Stomach smooth muscle (tissue), 2 donors: ENCODE results near the gene GPR108.

Experiments
- H3K27ac ChIP-seq: one replicate; pipeline ENCODE4 v1.7.0; 2013; ENCODE audit warnings: mild to moderate bottlenecking, low read length, inconsistent platforms
- H3K27me3 ChIP-seq, 2 donors: one replicate each; pipeline ENCODE4 v1.7.0; 2013; ENCODE audit warnings: low read length in 2 of 2; ENCODE audit not compliant: insufficient read depth in 2 of 2, control insufficient read depth in 1 of 2
- H3K36me3 ChIP-seq, 2 donors: one replicate each; pipeline ENCODE4 v1.7.0; 2013; ENCODE audit warnings: low read length in 2 of 2; ENCODE audit not compliant: control insufficient read depth in 2 of 2, insufficient read depth in 2 of 2
- H3K4me1 ChIP-seq: one replicate; pipeline ENCODE4 v1.7.0; 2013; ENCODE audit warnings: low read length; ENCODE audit not compliant: control insufficient read depth, insufficient read depth
- H3K4me3 ChIP-seq, 2 donors: one replicate each; pipeline ENCODE4 v1.7.0; 2013; ENCODE audit warnings: low read length in 2 of 2
- H3K9ac ChIP-seq, 2 donors: one replicate each; pipeline ENCODE4 v1.7.0; 2013; ENCODE audit warnings: low read length in 2 of 2, mild to moderate bottlenecking in 1 of 2
- H3K9me3 ChIP-seq, 2 donors: one replicate each; pipeline ENCODE4 v1.7.0; 2013; ENCODE audit warnings: low read length in 2 of 2; ENCODE audit not compliant: control insufficient read depth in 2 of 2
- donor health status: healthy.
- donor health status: Pancreatic carcinoma.

Gene GPR108

GRCh38 chr19:6744381-6745301 lies 7.3 kb upstream of the GPR108 start:
- Histone ChIP-seq H3K27ac (peak overlapping the region; percentile 87), H3K9ac (peak overlapping the region; percentile 29 to 36), H3K4me3 (peak overlapping the region; percentile 2 to 52), H3K27me3 (no peaks in the 10 kb centered on the region), H3K9me3 (no peaks in the 10 kb centered on the region), H3K36me3 (peaks cover 17 to 18% of the 10 kb centered on the region in 2 donors), H3K4me1 (peaks cover 46% of the 10 kb centered on the region)

GRCh38 chr19:6743714-6744380 lies 6.5 kb upstream of the GPR108 start:
- Histone ChIP-seq H3K27ac (peak overlapping the region; percentile 87), H3K4me1 (peaks cover 51% of the 10 kb centered on the region), H3K9ac (peak overlapping the region; percentile 29 to 36), H3K4me3 (peak overlapping the region; percentile 2 to 52), H3K9me3 (no peaks in the 10 kb centered on the region), H3K36me3 (peaks cover 11 to 12% of the 10 kb centered on the region in 2 donors), H3K27me3 (no peaks in the 10 kb centered on the region)

- Histone ChIP-seq H3K27ac (no peak overlapping the region), H3K9ac (no peak overlapping the region), H3K4me1 (peaks cover 59% of the 10 kb centered on the region), H3K9me3 (no peaks in the 10 kb centered on the region), H3K4me3 (peak overlapping the region; percentile 15 to 32), H3K36me3 (peaks cover 7 to 11% of the 10 kb centered on the region in 2 donors), H3K27me3 (no peaks in the 10 kb centered on the region)
These were observed 5.7 kb upstream of the GPR108 start for GRCh38 chr19:6743066-6743465.

- Histone ChIP-seq H3K27ac (peak overlapping the region; percentile 75), H3K9ac (peak overlapping the region; percentile 69 to 75), H3K36me3 (no peaks in the 10 kb centered on the region), H3K27me3 (no peaks in the 10 kb centered on the region), H3K4me3 (peak overlapping the region; percentile 78 to 88), H3K4me1 (peaks cover 67% of the 10 kb centered on the region), H3K9me3 (no peaks in the 10 kb centered on the region)
These were observed 3.4 kb upstream of the GPR108 start for GRCh38 chr19:6740589-6741343.

GRCh38 chr19:6739883-6740588 lies 2.7 kb upstream of the GPR108 start:
- H3K9ac ChIP-seq, result peak overlapping the region; percentile 69 to 75
- H3K27me3 ChIP-seq, result no peaks in the 10 kb centered on the region
- H3K4me1 ChIP-seq, result peaks cover 65% of the 10 kb centered on the region
- H3K27ac ChIP-seq, result peak overlapping the region; percentile 75
- no peaks in the 10 kb centered on the region for H3K36me3 ChIP-seq
- H3K4me3 ChIP-seq, result peak overlapping the region; percentile 78 to 88
- no peaks in the 10 kb centered on the region for H3K9me3 ChIP-seq

- peak within 1 kb of the TSS; percentile 78 to 88 for H3K4me3 ChIP-seq
- H3K4me1 ChIP-seq, result peaks cover 59% of the 10 kb centered on the region
- H3K27me3 ChIP-seq, result no peaks in the 10 kb centered on the region
- H3K27ac ChIP-seq, result peak within 1 kb of the TSS; percentile 97
- peak within 1 kb of the TSS; percentile 75 to 78 for H3K9ac ChIP-seq
- no peaks in the 10 kb centered on the region for H3K36me3 ChIP-seq
- no peaks in the 10 kb centered on the region for H3K9me3 ChIP-seq
These were observed 2.1 kb upstream of the GPR108 start, which contains the start of gene TRIP10 for GRCh38 chr19:6739390-6739882. Gene TRIP10, plus strand, starts transcription at chr19:6739680. Its CDS starts 82 bp downstream, at chr19:6739762.

GRCh38 chr19:6738787-6739389 lies 1.5 kb upstream of the GPR108 start:
- H3K9me3 ChIP-seq, result no peaks in the 10 kb centered on the region
- no peaks in the 10 kb centered on the region for H3K27me3 ChIP-seq
- H3K36me3 ChIP-seq, result no peaks in the 10 kb centered on the region
- H3K27ac ChIP-seq, result peak overlapping the region; percentile 97
- H3K9ac ChIP-seq, result peak overlapping the region; percentile 49 to 78
- H3K4me3 ChIP-seq, result peak overlapping the region; percentile 68 to 85
- H3K4me1 ChIP-seq, result peaks cover 54% of the 10 kb centered on the region

- Histone ChIP-seq H3K4me3 (peak overlapping the region; percentile 68 to 85), H3K4me1 (peaks cover 47% of the 10 kb centered on the region)
These were observed 750 bp upstream of the GPR108 start for GRCh38 chr19:6737873-6738786.

GRCh38 chr19:6736917-6737283 lies 480 bp downstream of the GPR108 start:
- H3K9me3 ChIP-seq, result no peaks in the 10 kb centered on the region
- peak overlapping the region; percentile 86 to 87 for H3K9ac ChIP-seq
- H3K4me3 ChIP-seq, result peak overlapping the region; percentile 85 to 90
- H3K27ac ChIP-seq, result peak overlapping the region; percentile 93
- peaks cover 43% of the 10 kb centered on the region for H3K4me1 ChIP-seq
- peaks cover 10% of the 10 kb centered on the region in 2 donors for H3K36me3 ChIP-seq
- no peaks in the 10 kb centered on the region for H3K27me3 ChIP-seq

More at GRCh38 chr19:6737873-6738786, 750 bp upstream of the GPR108 start:
- Histone ChIP-seq H3K27ac (peak overlapping the region; percentile 97), H3K9me3 (no peaks in the 10 kb centered on the region), H3K36me3 (peaks cover 0 to under 1% of the 10 kb centered on the region in 2 donors), H3K27me3 (no peaks in the 10 kb centered on the region), H3K9ac (peak overlapping the region; percentile 49 to 78)
